AG04450 (cell line): Measurements from ENCODE around the gene ABHD16A. TPM values are rescaled to one million over a fixed set of nuclear protein-coding genes. Genes with fewer than 3 reads are reported as not detected.

Experiments
- CTCF ChIA-PET: fragments of 300-600, 350-600 bp; formaldehyde crosslinking; extraction: SDS; loops from one replicate; lab custom pipeline; 2022; ENCODE audit warnings: antibody characterized with exemption, inconsistent platforms; lab: Charles Lee
- POLR2A ChIA-PET: fragments of 350-600 bp; formaldehyde crosslinking; extraction: SDS; loops from one replicate; lab custom pipeline; 2021; ENCODE audit warnings: antibody characterized with exemption, inconsistent platforms; lab: Yijun Ruan, JAX
- DNase-seq: peaks from one replicate; pipeline ENCODE4 v3.0.0-alpha.2; 2011; ENCODE audit warnings: low read depth, low spot score
- H3K27ac ChIP-seq: one replicate; pipeline ENCODE4 v1.5.1; 2012; ENCODE audit warnings: low read depth, low read length, control low read depth
- H3K27me3 ChIP-seq: one replicate; pipeline ENCODE4 v1.6.0; 2012; ENCODE audit warnings: low read length; ENCODE audit not compliant: control insufficient read depth, insufficient read depth
- H3K4me3 ChIP-seq: 2 replicates; pipeline ENCODE4 v1.5.1; 2011; ENCODE audit warnings: mild to moderate bottlenecking, low read depth, low read length, control low read depth
- H3K9me3 ChIP-seq: 2 replicates; pipeline ENCODE4 v1.5.1; 2012; ENCODE audit warnings: low read length; ENCODE audit not compliant: control insufficient read depth, insufficient read depth
- CTCF ChIP-seq: IDR thresholded peaks from 2 replicates; pipeline ENCODE4 v1.5.1; 2011; ENCODE audit warnings: low read depth, low read length, control low read depth, inconsistent platforms
- polyA plus RNA-seq: library from polyadenylated mRNA; depleted of rRNA; stranded (reverse); fragments of >200 nt; gene quantifications from 2 replicates; pipeline ENCODE4 v1.2.3, GENCODE V29; 2011

ABHD16A gene
- polyA plus RNA-seq, 1 experiment = 34.0 TPM

GRCh38 chr6:31680226-31681134, 22.6 kb downstream of the ABHD16A start, which contains the start of gene LY6G5C:
Gene LY6G5C (minus strand): TSS chr6:31681067. CDS start chr6:31680373, 694 bp downstream.
- CTCF ChIA-PET = interaction anchor here (0.6 to 2.1 kb wide), 16 partner anchors 10 to 272 kb away, joined by 3 to 9 read pairs (median 4); partner anchors contain the start of genes LSM2 and LY6G5B
- TF ChIP-seq CTCF = peak; percentile 66

GRCh38 chr6:31677955-31678354, 25.2 kb downstream of the ABHD16A start:
- Histone ChIP-seq H3K27me3 (no peaks in the 10 kb centered on the region), H3K27ac (no peak overlapping the region), H3K4me3 (no peak overlapping the region), H3K9me3 (no peaks in the 10 kb centered on the region)
- no peak for DNase-seq
- CTCF ChIA-PET = no interaction called here
- no peak for TF ChIP-seq CTCF
- POLR2A ChIA-PET = no interaction called here

More at GRCh38 chr6:31680226-31681134, 22.6 kb downstream of the ABHD16A start, which contains the start of gene LY6G5C:
- Histone ChIP-seq H3K9me3 (no peaks in the 10 kb centered on the region), H3K27me3 (no peaks in the 10 kb centered on the region), H3K4me3 (peak within 1 kb of the TSS; percentile 57), H3K27ac (peak within 1 kb of the TSS; percentile 78)
- POLR2A ChIA-PET = interaction anchor here (0.8 kb wide), 2 partner anchors 23 to 155 kb away, joined by 3 to 10 read pairs; partner anchors contain the start of gene ABHD16A
- peak; percentile 91 for DNase-seq

GRCh38 chr6:31676904-31677303, 26.2 kb downstream of the ABHD16A start:
- Histone ChIP-seq H3K27me3 (no peaks in the 10 kb centered on the region), H3K9me3 (no peaks in the 10 kb centered on the region), H3K4me3 (no peak overlapping the region), H3K27ac (no peak overlapping the region)
- DNase-seq = no peak
- POLR2A ChIA-PET = no interaction called here
- CTCF ChIA-PET = no interaction called here
- no peak for TF ChIP-seq CTCF

- no peak for TF ChIP-seq CTCF
Observed at GRCh38 chr6:31676322-31676903, 26.7 kb downstream of the ABHD16A start.

More at GRCh38 chr6:31676322-31676903, 26.7 kb downstream of the ABHD16A start:
- ChIA-PET CTCF (no interaction called here), POLR2A (no interaction called here)
- DNase-seq = no peak
- H3K9me3 ChIP-seq = no peaks in the 10 kb centered on the region
- H3K27me3 ChIP-seq = no peaks in the 10 kb centered on the region
- H3K4me3 ChIP-seq = no peak overlapping the region
- H3K27ac ChIP-seq = no peak overlapping the region
